Neural cell (in vitro differentiated cells): Measurements from ENCODE around the gene ITPR2. TPM values are rescaled to one million over a fixed set of nuclear protein-coding genes. Genes with fewer than 3 reads are reported as not detected.

ENCODE experiments used
- H2AFZ ChIP-seq: fragments of 200-600, 300-800 bp; sonication (generic), shearing (Covaris generic); 2 replicates; pipeline ENCODE4 v1.6.0; 2014; ENCODE audit warnings: low read depth, mild to moderate bottlenecking, antibody characterized with exemption, low read length, moderate library complexity
- H3F3A ChIP-seq: fragments of 200-600 bp; shearing (Covaris generic); 2 replicates; pipeline ENCODE4 v1.6.1; 2016; ENCODE audit warnings: mild to moderate bottlenecking, moderate library complexity, mixed read lengths, antibody characterized with exemption, low read length; ENCODE audit not compliant: insufficient read depth, poor library complexity, severe bottlenecking
- H3K27ac ChIP-seq: fragments of 200-600, 300-800 bp; sonication (generic), shearing (Covaris generic); 2 replicates; pipeline ENCODE4 v1.5.1; 2014; ENCODE audit warnings: mild to moderate bottlenecking, low read length, moderate library complexity
- H3K27me3 ChIP-seq: fragments of 300-800, 200-600 bp; sonication (generic), shearing (Covaris generic); 2 replicates; pipeline ENCODE4 v1.6.0; 2014; ENCODE audit warnings: mild to moderate bottlenecking, low read depth, low read length, moderate library complexity; ENCODE audit not compliant: insufficient read depth
- H3K36me3 ChIP-seq: fragments of 300-800, 200-600 bp; sonication (generic), shearing (Covaris generic); 2 replicates; pipeline ENCODE4 v1.5.1; 2014; ENCODE audit warnings: mild to moderate bottlenecking, antibody characterized with exemption, low read length, moderate library complexity; ENCODE audit not compliant: insufficient read depth
- H3K4me2 ChIP-seq: fragments of 300-800, 200-600 bp; sonication (generic), shearing (Covaris generic); 2 replicates; pipeline ENCODE4 v1.6.0; 2014; ENCODE audit warnings: mild to moderate bottlenecking, low read length
- H3K4me3 ChIP-seq: fragments of 300-800, 200-600 bp; sonication (generic), shearing (Covaris generic); 2 replicates; pipeline ENCODE4 v1.5.1; 2014; ENCODE audit warnings: mild to moderate bottlenecking, low read length, moderate library complexity
- H3K79me2 ChIP-seq: fragments of 200-600 bp; shearing (Covaris generic); replicated peaks from 2 replicates; pipeline ENCODE4 v1.6.0; 2014; ENCODE audit warnings: mild to moderate bottlenecking, low read length, moderate library complexity; ENCODE audit not compliant: insufficient read depth
- H3K9ac ChIP-seq: fragments of 300-800, 200-600 bp; sonication (generic), shearing (Covaris generic); 2 replicates; pipeline ENCODE4 v1.6.1; 2016; ENCODE audit warnings: mild to moderate bottlenecking, low read length, mixed read lengths
- H3K9me2 ChIP-seq: fragments of 200-600 bp; shearing (Covaris generic); 2 replicates; pipeline ENCODE4 v1.6.1; 2016; ENCODE audit warnings: mild to moderate bottlenecking, low read length, mixed read lengths; ENCODE audit not compliant: insufficient read depth
- H3K9me3 ChIP-seq: fragments of 200-600, 300-800 bp; sonication (generic), shearing (Covaris generic); 2 replicates; pipeline ENCODE4 v1.6.1; 2016; ENCODE audit warnings: mild to moderate bottlenecking, mixed run types, low read length, moderate library complexity, mixed read lengths
- H4K20me1 ChIP-seq: fragments of 200-600 bp; shearing (Covaris generic); 2 replicates; pipeline ENCODE4 v1.6.1; 2016; ENCODE audit warnings: mild to moderate bottlenecking, mixed run types; ENCODE audit not compliant: insufficient read depth
- EP300 ChIP-seq: fragments of 450-650 bp; conservative IDR thresholded peaks from 2 replicates; pipeline ENCODE4 v1.6.1; 2014; ENCODE audit warnings: antibody characterized with exemption, mild to moderate bottlenecking, moderate library complexity; ENCODE audit not compliant: poor library complexity, severe bottlenecking
- EZH2 ChIP-seq: fragments of 200-600, 300-800 bp; shearing (Covaris generic), sonication (generic); IDR thresholded peaks from 2 replicates; pipeline ENCODE4 v1.6.1; 2014; ENCODE audit warnings: antibody characterized with exemption, low read length, borderline replicate concordance, mild to moderate bottlenecking; ENCODE audit not compliant: insufficient read depth, poor library complexity, severe bottlenecking
- MXI1 ChIP-seq: fragments of 450-650 bp; conservative IDR thresholded peaks from 2 replicates; pipeline ENCODE4 v1.6.1; 2014; ENCODE audit warnings: antibody characterized with exemption, mild to moderate bottlenecking; ENCODE audit not compliant: poor library complexity, severe bottlenecking
- POLR2AphosphoS5 ChIP-seq: IDR thresholded peaks from 2 replicates; pipeline ENCODE4 v1.6.1; 2012
- RAD21 ChIP-seq: fragments of 450-650 bp; conservative IDR thresholded peaks from 2 replicates; pipeline ENCODE4 v1.6.1; 2014; ENCODE audit warnings: antibody characterized with exemption, mild to moderate bottlenecking, moderate library complexity
- SMC3 ChIP-seq: fragments of 450-650 bp; conservative IDR thresholded peaks from 2 replicates; pipeline ENCODE4 v1.6.1; 2014; ENCODE audit warnings: antibody characterized with exemption, mild to moderate bottlenecking, moderate library complexity; ENCODE audit not compliant: poor library complexity
- TAF1 ChIP-seq: IDR thresholded peaks from 2 replicates; pipeline ENCODE4 v1.6.1; 2012; ENCODE audit warnings: low read depth
- polyA plus RNA-seq: library from polyadenylated mRNA; depleted of rRNA; stranded (reverse); fragments of >200 nt; gene quantifications from 2 replicates; pipeline ENCODE4 v1.2.3, GENCODE V29; 2014
- TF ChIP-seq, protein P1 (sequence below): IDR thresholded peaks from 2 replicates; pipeline ENCODE4 v1.6.1; 2012; ENCODE audit warnings: borderline replicate concordance
- TF ChIP-seq, protein P2 (sequence below): fragments of 450-650 bp; IDR thresholded peaks from 2 replicates; pipeline ENCODE4 v1.5.1; 2014; ENCODE audit warnings: antibody characterized with exemption, mild to moderate bottlenecking, moderate library complexity; ENCODE audit not compliant: poor library complexity, severe bottlenecking

The ITPR2 gene
- polyA plus RNA-seq, 1 donor from 2014 or later: 2.0 TPM

DNA sequence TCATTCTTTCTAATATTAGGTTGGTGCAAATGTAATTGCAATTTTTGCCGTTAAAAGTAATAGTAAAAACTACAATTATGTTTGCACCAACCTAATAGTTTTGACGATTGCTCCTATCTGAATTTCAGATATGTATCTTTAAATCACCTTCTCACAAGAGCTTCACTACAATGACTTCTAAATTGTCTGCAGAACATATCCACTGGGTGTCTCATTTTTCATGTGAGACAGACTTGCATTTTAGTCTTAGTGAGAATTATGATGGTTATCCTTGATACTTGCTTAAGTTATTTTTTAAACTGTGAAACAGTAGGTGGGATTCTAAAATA, 84.6 kb downstream of the ITPR2 start:
- TF ChIP-seq MXI1 (no peak), EZH2 (no peak), SMC3 (no peak), TAF1 (no peak), EP300 (no peak)
- TF ChIP-seq, protein P1, sequence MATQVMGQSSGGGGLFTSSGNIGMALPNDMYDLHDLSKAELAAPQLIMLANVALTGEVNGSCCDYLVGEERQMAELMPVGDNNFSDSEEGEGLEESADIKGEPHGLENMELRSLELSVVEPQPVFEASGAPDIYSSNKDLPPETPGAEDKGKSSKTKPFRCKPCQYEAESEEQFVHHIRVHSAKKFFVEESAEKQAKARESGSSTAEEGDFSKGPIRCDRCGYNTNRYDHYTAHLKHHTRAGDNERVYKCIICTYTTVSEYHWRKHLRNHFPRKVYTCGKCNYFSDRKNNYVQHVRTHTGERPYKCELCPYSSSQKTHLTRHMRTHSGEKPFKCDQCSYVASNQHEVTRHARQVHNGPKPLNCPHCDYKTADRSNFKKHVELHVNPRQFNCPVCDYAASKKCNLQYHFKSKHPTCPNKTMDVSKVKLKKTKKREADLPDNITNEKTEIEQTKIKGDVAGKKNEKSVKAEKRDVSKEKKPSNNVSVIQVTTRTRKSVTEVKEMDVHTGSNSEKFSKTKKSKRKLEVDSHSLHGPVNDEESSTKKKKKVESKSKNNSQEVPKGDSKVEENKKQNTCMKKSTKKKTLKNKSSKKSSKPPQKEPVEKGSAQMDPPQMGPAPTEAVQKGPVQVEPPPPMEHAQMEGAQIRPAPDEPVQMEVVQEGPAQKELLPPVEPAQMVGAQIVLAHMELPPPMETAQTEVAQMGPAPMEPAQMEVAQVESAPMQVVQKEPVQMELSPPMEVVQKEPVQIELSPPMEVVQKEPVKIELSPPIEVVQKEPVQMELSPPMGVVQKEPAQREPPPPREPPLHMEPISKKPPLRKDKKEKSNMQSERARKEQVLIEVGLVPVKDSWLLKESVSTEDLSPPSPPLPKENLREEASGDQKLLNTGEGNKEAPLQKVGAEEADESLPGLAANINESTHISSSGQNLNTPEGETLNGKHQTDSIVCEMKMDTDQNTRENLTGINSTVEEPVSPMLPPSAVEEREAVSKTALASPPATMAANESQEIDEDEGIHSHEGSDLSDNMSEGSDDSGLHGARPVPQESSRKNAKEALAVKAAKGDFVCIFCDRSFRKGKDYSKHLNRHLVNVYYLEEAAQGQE: no peak
- Histone ChIP-seq H3K9me3 (no peaks in the 10 kb centered on the region), H3K9me2 (no peaks in the 10 kb centered on the region), H3K9ac (no peak overlapping the region), H2AFZ (no peak overlapping the region), H3K36me3 (no peaks in the 10 kb centered on the region), H4K20me1 (no peaks in the 10 kb centered on the region), H3K79me2 (no peaks in the 10 kb centered on the region), H3K27ac (no peak overlapping the region), H3K27me3 (no peaks in the 10 kb centered on the region), H3K4me2 (no peak overlapping the region), H3K4me3 (no peak overlapping the region), H3F3A (no peaks in the 10 kb centered on the region)

DNA sequence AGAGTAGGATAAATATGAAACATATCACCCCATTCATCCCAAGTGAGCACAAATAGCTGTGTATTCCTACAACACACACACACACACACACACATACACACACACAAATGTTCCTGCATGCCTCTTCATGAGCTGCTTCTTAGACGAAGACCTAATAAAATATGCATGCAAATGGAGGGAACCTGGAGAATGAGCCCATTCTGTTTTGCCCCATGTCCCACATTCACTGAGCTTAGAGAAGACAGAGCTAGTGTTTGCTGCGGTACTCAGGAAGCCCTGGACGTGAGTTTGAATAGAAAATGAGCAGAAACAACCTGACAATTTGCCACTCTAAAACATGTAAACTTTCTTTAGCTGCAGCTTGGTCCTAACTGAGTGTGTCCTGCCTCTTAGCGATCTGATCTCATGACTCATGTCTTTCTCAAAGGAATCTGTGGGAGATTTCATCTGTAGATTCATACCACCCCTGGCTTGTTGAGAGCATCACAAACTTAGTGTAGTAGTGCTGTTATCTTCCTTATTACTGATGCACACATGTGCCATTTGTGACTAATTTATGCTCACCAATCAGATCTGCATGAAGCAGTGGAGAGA, 86.8 kb downstream of the ITPR2 start:
- TF ChIP-seq RAD21 (no peak), POLR2AphosphoS5 (no peak), TAF1 (no peak), MXI1 (no peak), SMC3 (no peak), EP300 (no peak), EZH2 (no peak)
- TF ChIP-seq, protein P1: no peak
- TF ChIP-seq, protein P2, sequence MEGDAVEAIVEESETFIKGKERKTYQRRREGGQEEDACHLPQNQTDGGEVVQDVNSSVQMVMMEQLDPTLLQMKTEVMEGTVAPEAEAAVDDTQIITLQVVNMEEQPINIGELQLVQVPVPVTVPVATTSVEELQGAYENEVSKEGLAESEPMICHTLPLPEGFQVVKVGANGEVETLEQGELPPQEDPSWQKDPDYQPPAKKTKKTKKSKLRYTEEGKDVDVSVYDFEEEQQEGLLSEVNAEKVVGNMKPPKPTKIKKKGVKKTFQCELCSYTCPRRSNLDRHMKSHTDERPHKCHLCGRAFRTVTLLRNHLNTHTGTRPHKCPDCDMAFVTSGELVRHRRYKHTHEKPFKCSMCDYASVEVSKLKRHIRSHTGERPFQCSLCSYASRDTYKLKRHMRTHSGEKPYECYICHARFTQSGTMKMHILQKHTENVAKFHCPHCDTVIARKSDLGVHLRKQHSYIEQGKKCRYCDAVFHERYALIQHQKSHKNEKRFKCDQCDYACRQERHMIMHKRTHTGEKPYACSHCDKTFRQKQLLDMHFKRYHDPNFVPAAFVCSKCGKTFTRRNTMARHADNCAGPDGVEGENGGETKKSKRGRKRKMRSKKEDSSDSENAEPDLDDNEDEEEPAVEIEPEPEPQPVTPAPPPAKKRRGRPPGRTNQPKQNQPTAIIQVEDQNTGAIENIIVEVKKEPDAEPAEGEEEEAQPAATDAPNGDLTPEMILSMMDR: no peak
- no peaks in the 10 kb centered on the region for H4K20me1 ChIP-seq
- no peaks in the 10 kb centered on the region for H3K9me2 ChIP-seq
- no peaks in the 10 kb centered on the region for H3K9me3 ChIP-seq
- H3K27ac ChIP-seq: no peak overlapping the region
- H3K4me2 ChIP-seq: no peak overlapping the region
- no peak overlapping the region for H3K9ac ChIP-seq
- no peak overlapping the region for H3K4me3 ChIP-seq
- no peaks in the 10 kb centered on the region for H3K27me3 ChIP-seq
- H3K36me3 ChIP-seq: no peaks in the 10 kb centered on the region
- H3F3A ChIP-seq: no peaks in the 10 kb centered on the region
- no peaks in the 10 kb centered on the region for H3K79me2 ChIP-seq
- H2AFZ ChIP-seq: no peak overlapping the region
